ENCODE data around the gene CAMK2D. TPM values are rescaled to one million over a fixed set of nuclear protein-coding genes. Genes with fewer than 3 reads are reported as not detected.
A peak's percentile ranks its signal among the peaks of the same experiment; 100 is the strongest.

CAMK2D gene
- total and polyA plus RNA-seq, 12 donors = 55.6 to 286 (median 221) TPM

DNA sequence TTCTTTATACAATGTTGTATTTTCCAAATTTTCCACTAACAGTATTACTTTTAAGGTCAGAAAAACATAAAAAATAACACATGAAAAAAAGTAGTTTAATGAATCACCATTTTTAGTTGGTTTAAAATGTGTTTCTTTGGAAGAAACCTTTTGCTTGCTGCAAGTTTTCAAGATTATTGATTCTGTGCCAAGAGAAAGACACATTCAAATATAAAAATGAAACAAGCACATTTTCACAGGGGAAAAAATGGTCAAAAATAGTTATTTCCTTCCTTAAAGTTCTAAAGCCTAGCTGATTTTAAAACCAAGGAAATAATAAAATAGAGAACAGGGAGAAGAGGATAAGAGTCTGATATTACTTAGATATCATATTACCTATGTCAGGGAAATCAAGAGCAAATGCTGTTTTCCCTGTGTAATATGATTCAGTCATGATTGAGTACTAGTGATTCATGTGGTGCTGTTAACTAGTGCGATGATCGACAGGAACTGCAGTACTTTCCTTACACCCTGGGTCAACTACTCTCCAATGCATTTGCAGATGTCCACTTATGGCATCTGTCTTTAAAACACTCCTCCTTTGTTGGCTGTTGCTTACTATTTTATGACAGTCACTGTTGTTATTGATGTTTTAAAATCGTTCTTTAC is 103.8 kb downstream of the CAMK2D start:
- H3K9me3 ChIP-seq = no peaks in the 10 kb centered on the region
- peak overlapping the region in 6 of 10 donors; percentile 3 to 51 (median 23) for H3K27ac ChIP-seq
- DNase-seq (no peak), ATAC-seq (peak in 3 of 8 donors; percentile 28 to 57 (median 50))
- peak overlapping the region in 1 of 10 donors; percentile 8 for H3K4me3 ChIP-seq
- intact Hi-C loops (cut with DNase I) = no loop called here
- H3K36me3 ChIP-seq = peaks cover 0 to 18% (median 0%) of the 10 kb centered on the region in 9 donors
- 52% methylated on average over 3 of the region's 3 CpGs for WGBS, 2 donors
- peaks cover 0 to 44% (median 26%) of the 10 kb centered on the region in 9 donors for H3K4me1 ChIP-seq
- no peaks in the 10 kb centered on the region for H3K27me3 ChIP-seq
- TF ChIP-seq, protein P1, sequence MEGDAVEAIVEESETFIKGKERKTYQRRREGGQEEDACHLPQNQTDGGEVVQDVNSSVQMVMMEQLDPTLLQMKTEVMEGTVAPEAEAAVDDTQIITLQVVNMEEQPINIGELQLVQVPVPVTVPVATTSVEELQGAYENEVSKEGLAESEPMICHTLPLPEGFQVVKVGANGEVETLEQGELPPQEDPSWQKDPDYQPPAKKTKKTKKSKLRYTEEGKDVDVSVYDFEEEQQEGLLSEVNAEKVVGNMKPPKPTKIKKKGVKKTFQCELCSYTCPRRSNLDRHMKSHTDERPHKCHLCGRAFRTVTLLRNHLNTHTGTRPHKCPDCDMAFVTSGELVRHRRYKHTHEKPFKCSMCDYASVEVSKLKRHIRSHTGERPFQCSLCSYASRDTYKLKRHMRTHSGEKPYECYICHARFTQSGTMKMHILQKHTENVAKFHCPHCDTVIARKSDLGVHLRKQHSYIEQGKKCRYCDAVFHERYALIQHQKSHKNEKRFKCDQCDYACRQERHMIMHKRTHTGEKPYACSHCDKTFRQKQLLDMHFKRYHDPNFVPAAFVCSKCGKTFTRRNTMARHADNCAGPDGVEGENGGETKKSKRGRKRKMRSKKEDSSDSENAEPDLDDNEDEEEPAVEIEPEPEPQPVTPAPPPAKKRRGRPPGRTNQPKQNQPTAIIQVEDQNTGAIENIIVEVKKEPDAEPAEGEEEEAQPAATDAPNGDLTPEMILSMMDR (IDR thresholded peaks at IDR 0.05) = no peak

DNA sequence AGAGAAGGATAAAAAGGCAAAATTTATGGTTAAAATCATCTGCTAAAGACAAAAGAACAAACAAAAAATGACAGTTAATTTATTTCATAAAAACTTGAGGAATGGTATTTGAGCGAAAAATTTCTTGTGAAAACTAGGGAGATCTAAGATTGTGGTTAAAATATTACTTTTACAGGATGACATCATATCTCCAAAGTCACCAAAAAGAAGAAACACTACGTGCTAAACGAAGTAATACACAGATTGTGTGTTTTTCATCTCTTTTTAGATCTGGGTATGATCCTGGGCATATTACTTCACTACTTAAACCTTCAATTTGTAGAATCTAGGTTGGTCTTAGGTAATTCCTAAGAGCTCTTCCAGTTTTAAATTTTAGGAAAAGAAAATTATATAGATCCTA is 107.7 kb downstream of the CAMK2D start:
- Histone ChIP-seq H3K9me3 (no peaks in the 10 kb centered on the region), H3K4me3 (no peak overlapping the region), H3K27me3 (no peaks in the 10 kb centered on the region), H3K27ac (no peak overlapping the region), H3K4me1 (peaks cover 0 to 51% (median 14%) of the 10 kb centered on the region in 9 donors), H3K36me3 (peaks cover 0 to 2% (median 0%) of the 10 kb centered on the region in 9 donors)
- intact Hi-C loops (cut with DNase I) = no loop called here
- TF ChIP-seq, protein P1 (IDR thresholded peaks at IDR 0.05) = no peak
- no peak for DNase-seq
- 93 to 94% methylated on average over 3 of the region's 3 CpGs for WGBS, 2 donors
- no peak for ATAC-seq

DNA sequence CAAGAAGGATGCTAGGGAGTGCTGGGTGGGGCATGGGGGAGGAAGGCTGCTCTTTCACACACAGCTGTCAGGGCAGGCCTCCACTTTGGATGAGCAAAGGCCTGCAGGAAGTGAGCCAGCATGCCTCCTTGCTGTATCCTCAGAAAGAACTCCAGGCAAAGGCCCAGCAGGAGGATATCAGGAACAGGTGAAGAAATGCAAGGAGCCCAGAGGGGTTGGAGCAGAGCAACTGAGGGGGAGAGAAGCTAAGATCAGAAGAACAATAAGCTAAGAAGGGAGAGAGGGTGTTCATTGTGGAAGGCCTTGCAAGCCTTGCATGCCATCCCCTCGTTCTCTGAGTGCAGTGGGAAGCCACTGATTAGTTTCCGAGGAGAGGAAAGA is 115.1 kb downstream of the CAMK2D start:
- 42 to 74% methylated on average over 2 of the region's 2 CpGs for WGBS, 2 donors
- peak in 4 of 8 donors; percentile 37 to 46 (median 42) for ATAC-seq

DNA sequence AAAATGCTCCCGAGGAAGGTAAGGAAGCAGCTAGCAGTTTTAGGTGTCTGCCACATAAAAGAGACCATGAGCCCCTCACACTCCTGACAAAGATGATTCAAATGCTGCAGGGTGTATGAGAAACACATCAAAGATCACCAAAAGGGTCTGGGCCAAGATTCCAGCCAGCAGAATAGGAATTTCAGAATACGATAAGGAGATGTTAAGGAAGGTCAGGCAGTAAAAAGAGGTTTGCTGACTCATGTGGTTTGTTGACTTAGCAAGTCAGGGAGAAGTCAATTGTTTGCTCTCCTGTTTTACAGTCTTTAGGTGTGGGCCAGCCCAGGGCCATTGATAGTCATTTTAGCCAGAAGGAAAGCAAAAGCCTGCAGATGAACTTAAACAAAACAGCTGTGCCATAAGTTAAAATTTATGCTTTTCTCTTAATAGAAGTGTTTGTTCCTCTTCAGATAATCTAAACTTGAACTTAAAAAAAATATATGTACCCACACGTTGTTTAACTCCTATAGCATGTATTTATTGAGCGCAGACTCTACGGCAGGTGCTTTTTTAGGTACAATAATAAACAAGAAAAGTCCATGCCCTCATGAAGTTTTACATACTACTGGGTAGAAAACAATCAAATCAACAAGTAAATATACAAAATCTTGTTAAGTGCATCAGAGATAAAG is 115.6 kb downstream of the CAMK2D start:
- TF ChIP-seq, protein P1 (IDR thresholded peaks at IDR 0.05) = no peak
- Histone ChIP-seq H3K36me3 (no peaks in the 10 kb centered on the region), H3K4me1 (peaks cover 6 to 65% (median 53%) of the 10 kb centered on the region in 9 donors), H3K4me3 (no peak overlapping the region), H3K27ac (peak overlapping the region in 9 of 10 donors; percentile 12 to 69 (median 57)), H3K9me3 (no peaks in the 10 kb centered on the region), H3K27me3 (no peaks in the 10 kb centered on the region)
- ATAC-seq = peak in 7 of 8 donors; percentile 23 to 69 (median 46)
- intact Hi-C loops (cut with DNase I) = loop anchor here in 1 of 10 donors (10.0 kb wide), 1 partner anchor 91 kb away; no protein-coding TSS in a partner anchor
- 65 to 74% methylated on average over 5 of the region's 5 CpGs for WGBS, 2 donors
- no peak for DNase-seq

More for the DNA sequence above, 115.1 kb downstream of the CAMK2D start:
- DNase-seq = peak in 1 of 2 donors; percentile 15
- Histone ChIP-seq H3K4me1 (peaks cover 6 to 62% (median 51%) of the 10 kb centered on the region in 9 donors), H3K4me3 (no peak overlapping the region), H3K27me3 (no peaks in the 10 kb centered on the region), H3K36me3 (no peaks in the 10 kb centered on the region), H3K27ac (peak overlapping the region in 9 of 10 donors; percentile 9 to 69 (median 49)), H3K9me3 (no peaks in the 10 kb centered on the region)
- TF ChIP-seq, protein P1 (IDR thresholded peaks at IDR 0.05) = no peak
- intact Hi-C loops (cut with DNase I) = loop anchor here in 1 of 10 donors (10.0 kb wide), 1 partner anchor 92 kb away; no protein-coding TSS in a partner anchor

All from heart right ventricle (tissue), 16 donors.